Uterus (tissue), 4 donors: ENCODE measurements around the gene CTDP1. TPM values are rescaled to one million over a fixed set of nuclear protein-coding genes. Genes with fewer than 3 reads are reported as not detected.

ENCODE experiments used
- DNase-seq, 2 donors: peaks; one replicate each; pipeline ENCODE4 v3.0.0-alpha.2; 2019 to 2020
- H3K27ac ChIP-seq, 2 donors: fragments of 200-600 bp; sonication (generic); 1 replicate in 1 of 2; 2 replicates in 1 of 2; pipeline ENCODE4 v1.5.1; 2016 to 2018
- H3K27me3 ChIP-seq, 2 donors: fragments of 200-600 bp; sonication (generic); one replicate each; pipeline ENCODE4 v1.5.1; 2018 to 2019; ENCODE audit warnings: control low read depth in 1 of 2
- H3K36me3 ChIP-seq, 2 donors: fragments of 200-600 bp; sonication (generic); one replicate each; pipeline ENCODE4 v1.5.1; 2019; ENCODE audit warnings: control low read depth in 1 of 2
- H3K4me1 ChIP-seq, 2 donors: fragments of 200-600 bp; sonication (generic); one replicate each; pipeline ENCODE4 v1.5.1; 2018 to 2019; ENCODE audit warnings: control low read depth in 1 of 2
- H3K4me3 ChIP-seq, 2 donors: fragments of 200-600 bp; sonication (generic); 1 replicate in 1 of 2; 2 replicates in 1 of 2; pipeline ENCODE4 v1.5.1; 2018 to 2019; ENCODE audit warnings: mild to moderate bottlenecking in 1 of 2
- H3K9me3 ChIP-seq, 2 donors: fragments of 200-600 bp; sonication (generic); one replicate each; pipeline ENCODE4 v1.5.1; 2019; ENCODE audit warnings: control low read depth in 1 of 2
- CTCF ChIP-seq, 4 experiments: fragments of 200-600 bp in 2 of 4; fragments of 450-650 bp in 2 of 4; sonication (generic) in 2 of 4; IDR thresholded peaks; one replicate each; pipeline ENCODE4 v1.5.1; 2016 to 2019; ENCODE audit warnings: antibody characterized with exemption in 4 of 4, mild to moderate bottlenecking in 2 of 4, moderate library complexity in 1 of 4
- POLR2A ChIP-seq, 2 donors: fragments of 450-650 bp; IDR thresholded peaks; one replicate each; pipeline ENCODE4 v1.6.1; 2016; ENCODE audit warnings: antibody characterized with exemption in 2 of 2, mild to moderate bottlenecking in 1 of 2, moderate library complexity in 1 of 2
- intact Hi-C: fragments of 100-400 bp; cut with DNase I; formaldehyde crosslinking; loops from one replicate; pipeline ENCODE4 v1.15.1; 2023; ENCODE audit warnings: low total_unique reads
- total RNA-seq, 4 donors: library from RNA; depleted of rRNA in 3 of 4; stranded (reverse); fragments of >200 nt in 3 of 4; gene quantifications; one replicate each; pipeline versions ENCODE4 v1.1.0 to v1.2.4, GENCODE V29; 2014 to 2023
- donor health status: DM: yes; HTN: yes; CAD: no.

The CTDP1 gene
- total RNA-seq, 4 donors from 2014 or later, result 6.2 to 22.5 (median 20.4) TPM

- Histone ChIP-seq H3K27ac (no peak overlapping the region), H3K36me3 (no peaks in the 10 kb centered on the region)
- intact Hi-C loops, result no loop called here
These were observed 23.3 kb downstream of the CTDP1 start for GRCh38 chr18:79702906-79703305.

GRCh38 chr18:79704631-79705030 is 25.0 kb downstream of the CTDP1 start:
- H3K36me3 ChIP-seq, result no peaks in the 10 kb centered on the region
- no peak overlapping the region for H3K27ac ChIP-seq
- no peaks in the 10 kb centered on the region for H3K4me1 ChIP-seq
- intact Hi-C loops, result no loop called here
- no peak overlapping the region for H3K4me3 ChIP-seq
- DNase-seq, result no peak
- TF ChIP-seq CTCF (IDR thresholded peaks at IDR 0.05) (no peak), POLR2A (IDR thresholded peaks at IDR 0.05) (no peak)
- no peaks in the 10 kb centered on the region for H3K9me3 ChIP-seq
- no peaks in the 10 kb centered on the region for H3K27me3 ChIP-seq

More at GRCh38 chr18:79702906-79703305, 23.3 kb downstream of the CTDP1 start:
- TF ChIP-seq CTCF (IDR thresholded peaks at IDR 0.05) (no peak), POLR2A (IDR thresholded peaks at IDR 0.05) (no peak)
- Histone ChIP-seq H3K4me1 (no peaks in the 10 kb centered on the region), H3K9me3 (no peaks in the 10 kb centered on the region), H3K4me3 (no peak overlapping the region), H3K27me3 (no peaks in the 10 kb centered on the region)
- no peak for DNase-seq

- intact Hi-C loops, result no loop called here
- TF ChIP-seq POLR2A (IDR thresholded peaks at IDR 0.05) (no peak), CTCF (IDR thresholded peaks at IDR 0.05) (no peak)
- DNase-seq, result no peak
- Histone ChIP-seq H3K27ac (no peak overlapping the region), H3K27me3 (no peaks in the 10 kb centered on the region), H3K9me3 (no peaks in the 10 kb centered on the region), H3K4me3 (no peak overlapping the region), H3K36me3 (no peaks in the 10 kb centered on the region), H3K4me1 (no peaks in the 10 kb centered on the region)
These were observed 25.7 kb downstream of the CTDP1 start for GRCh38 chr18:79705272-79705671.

- DNase-seq, result no peak
- H3K27me3 ChIP-seq, result no peaks in the 10 kb centered on the region
- TF ChIP-seq POLR2A (IDR thresholded peaks at IDR 0.05) (no peak), CTCF (IDR thresholded peaks at IDR 0.05) (no peak)
- intact Hi-C loops, result no loop called here
- no peak overlapping the region for H3K4me3 ChIP-seq
- no peaks in the 10 kb centered on the region for H3K9me3 ChIP-seq
- H3K36me3 ChIP-seq, result no peaks in the 10 kb centered on the region
- no peak overlapping the region for H3K27ac ChIP-seq
- no peaks in the 10 kb centered on the region for H3K4me1 ChIP-seq
These were observed 26.4 kb downstream of the CTDP1 start for GRCh38 chr18:79706006-79706405.

GRCh38 chr18:79706658-79707057 is 27.1 kb downstream of the CTDP1 start:
- DNase-seq, result no peak
- Histone ChIP-seq H3K27ac (no peak overlapping the region), H3K27me3 (no peaks in the 10 kb centered on the region), H3K36me3 (no peaks in the 10 kb centered on the region), H3K4me1 (no peaks in the 10 kb centered on the region), H3K9me3 (no peaks in the 10 kb centered on the region), H3K4me3 (no peak overlapping the region)
- intact Hi-C loops, result no loop called here
- TF ChIP-seq POLR2A (IDR thresholded peaks at IDR 0.05) (no peak), CTCF (IDR thresholded peaks at IDR 0.05) (no peak)
